GM19240 (cell line): Measurements from ENCODE around the gene TRANK1.
"Not testable (repeated sequence)": the region's sequence is repeated elsewhere in the genome, so short reads cannot be mapped to it uniquely, and the experiment has no call there.

Experiments used
- DNase-seq: peaks from one replicate; pipeline ENCODE4 v3.0.0; 2011; ENCODE audit warnings: low spot score; ENCODE audit not compliant: insufficient read length

TRANK1 gene

GRCh38 chr3:36944641-36945270, at the start of gene TRANK1:
Gene TRANK1 (minus strand): TSS chr3:36945054. CDS start chr3:36944809, 245 bp downstream.
- DNase-seq: peak; percentile 22

DNA sequence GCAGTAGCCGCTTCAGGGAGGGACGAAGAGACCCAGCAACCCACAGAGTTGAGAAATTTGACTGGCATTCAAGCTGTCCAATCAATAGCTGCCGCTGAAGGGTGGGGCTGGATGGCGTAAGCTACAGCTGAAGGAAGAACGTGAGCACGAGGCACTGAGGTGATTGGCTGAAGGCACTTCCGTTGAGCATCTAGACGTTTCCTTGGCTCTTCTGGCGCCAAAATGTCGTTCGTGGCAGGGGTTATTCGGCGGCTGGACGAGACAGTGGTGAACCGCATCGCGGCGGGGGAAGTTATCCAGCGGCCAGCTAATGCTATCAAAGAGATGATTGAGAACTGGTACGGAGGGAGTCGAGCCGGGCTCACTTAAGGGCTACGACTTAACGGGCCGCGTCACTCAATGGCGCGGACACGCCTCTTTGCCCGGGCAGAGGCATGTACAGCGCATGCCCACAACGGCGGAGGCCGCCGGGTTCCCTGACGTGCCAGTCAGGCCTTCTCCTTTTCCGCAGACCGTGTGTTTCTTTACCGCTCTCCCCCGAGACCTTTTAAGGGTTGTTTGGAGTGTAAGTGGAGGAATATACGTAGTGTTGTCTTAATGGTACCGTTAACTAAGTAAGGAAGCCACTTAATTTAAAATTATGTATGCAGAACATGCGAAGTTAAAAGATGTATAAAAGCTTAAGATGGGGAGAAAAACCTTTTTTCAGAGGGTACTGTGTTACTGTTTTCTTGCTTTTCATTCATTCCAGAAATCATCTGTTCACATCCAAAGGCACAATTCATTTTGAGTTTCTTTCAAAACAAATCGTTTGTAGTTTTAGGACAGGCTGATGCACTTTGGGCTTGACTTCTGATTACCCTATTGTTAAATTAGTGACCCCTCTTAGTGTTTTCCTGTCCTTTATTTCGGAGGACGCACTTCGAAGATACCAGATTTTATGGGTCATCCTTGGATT, 48.8 kb upstream of the TRANK1 start, which contains the start of gene MLH1:
TSS of gene MLH1 (plus strand) at position 193 of the 958 bp plus-strand sequence. CDS start at position 223, 30 bp downstream.
- peak; percentile 60 for DNase-seq

DNA sequence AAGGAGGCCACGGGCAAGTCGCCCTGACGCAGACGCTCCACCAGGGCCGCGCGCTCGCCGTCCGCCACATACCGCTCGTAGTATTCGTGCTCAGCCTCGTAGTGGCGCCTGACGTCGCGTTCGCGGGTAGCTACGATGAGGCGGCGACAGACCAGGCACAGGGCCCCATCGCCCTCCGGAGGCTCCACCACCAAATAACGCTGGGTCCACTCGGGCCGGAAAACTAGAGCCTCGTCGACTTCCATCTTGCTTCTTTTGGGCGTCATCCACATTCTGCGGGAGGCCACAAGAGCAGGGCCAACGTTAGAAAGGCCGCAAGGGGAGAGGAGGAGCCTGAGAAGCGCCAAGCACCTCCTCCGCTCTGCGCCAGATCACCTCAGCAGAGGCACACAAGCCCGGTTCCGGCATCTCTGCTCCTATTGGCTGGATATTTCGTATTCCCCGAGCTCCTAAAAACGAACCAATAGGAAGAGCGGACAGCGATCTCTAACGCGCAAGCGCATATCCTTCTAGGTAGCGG, 48.0 kb upstream of the TRANK1 start, which contains the start of gene EPM2AIP1:
TSS of gene EPM2AIP1 (minus strand) at position 326 of the 520 bp plus-strand sequence. CDS start at position 272, 54 bp downstream.
- DNase-seq: peak; percentile 76

- DNase-seq: no peak
Observed at GRCh38 chr3:36991923-36992805, 47.3 kb upstream of the TRANK1 start.

DNA sequence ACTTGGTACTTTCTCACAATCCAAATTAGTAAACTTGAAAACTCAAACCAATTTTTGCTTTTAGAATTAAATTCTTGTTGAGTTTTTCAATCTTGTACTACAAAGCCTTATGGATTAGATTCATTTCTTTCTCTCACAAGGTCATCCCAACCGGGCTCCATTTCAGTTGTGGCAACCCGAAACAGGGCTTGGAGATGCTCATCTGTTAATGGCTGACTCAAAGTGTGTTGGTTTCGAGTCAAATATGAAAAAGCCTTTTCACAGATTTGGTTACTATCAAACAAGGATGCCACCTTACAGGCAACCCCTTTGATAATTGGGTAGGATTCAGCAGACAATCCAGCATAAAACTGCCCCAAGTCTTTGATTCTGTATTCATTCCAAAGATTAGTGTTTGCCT, 46.3 kb upstream of the TRANK1 start:
- no peak for DNase-seq

DNA sequence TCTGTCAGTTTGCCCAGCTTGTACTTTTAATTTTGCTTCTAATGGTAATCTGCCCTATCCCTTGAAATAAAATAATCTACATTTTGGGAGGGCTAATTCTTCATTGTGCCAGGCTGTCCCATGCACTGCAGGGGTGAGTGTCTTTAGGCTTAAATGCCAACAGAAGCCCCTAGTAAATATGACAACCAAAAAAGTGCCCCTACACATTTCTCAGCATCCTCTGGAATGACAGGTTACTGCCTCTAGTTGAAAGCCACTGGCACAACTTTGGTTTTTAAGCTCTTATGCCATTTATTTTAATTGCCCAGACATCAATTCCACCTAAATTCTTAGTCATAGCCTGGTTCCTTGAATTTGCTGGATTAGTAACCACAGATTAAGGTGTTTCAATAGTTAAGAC, 44.7 kb upstream of the TRANK1 start:
- DNase-seq: no peak

DNA sequence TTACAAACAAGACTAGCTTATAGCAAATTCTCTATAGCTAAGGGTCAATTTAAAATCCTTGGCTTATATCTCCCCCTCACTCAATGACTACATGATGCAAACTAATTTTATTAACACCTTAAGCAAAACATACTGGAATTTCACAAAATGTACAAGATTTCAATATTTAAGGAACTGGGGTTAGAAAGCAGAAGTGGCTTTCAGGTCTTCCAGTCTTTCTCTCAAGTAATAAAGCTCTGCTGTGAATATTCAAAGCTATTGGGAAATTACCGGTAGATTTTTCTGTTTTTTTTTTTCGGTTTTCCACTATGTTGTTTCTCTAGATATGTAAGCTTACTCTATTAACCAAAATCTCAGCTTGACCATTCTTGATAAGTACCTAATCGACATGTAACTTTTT, 44.2 kb upstream of the TRANK1 start:
- no peak for DNase-seq

- no peak for DNase-seq
Observed at GRCh38 chr3:36988356-36988755, 43.5 kb upstream of the TRANK1 start.

- no peak for DNase-seq
Observed at GRCh38 chr3:36981006-36981405, 36.2 kb upstream of the TRANK1 start.

DNA sequence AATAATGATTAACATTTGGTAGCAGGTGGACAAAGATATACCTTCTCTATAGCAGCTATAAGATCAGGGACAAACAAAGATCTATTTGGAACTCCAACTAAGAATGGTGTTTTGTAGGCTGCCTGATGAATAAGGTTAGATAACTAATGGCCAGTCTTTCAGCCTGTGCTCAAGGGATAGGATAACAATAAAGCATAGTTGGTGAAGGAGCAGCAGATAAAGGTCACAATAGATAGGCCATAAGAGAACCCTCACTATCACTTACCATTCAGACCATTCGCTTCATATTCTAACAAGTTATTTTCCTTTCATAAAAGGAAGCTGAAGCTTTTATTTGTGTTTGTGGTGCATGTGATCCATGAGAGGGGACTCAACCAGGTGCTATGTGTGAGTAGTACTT, 28.3 kb upstream of the TRANK1 start:
- DNase-seq: no peak

DNA sequence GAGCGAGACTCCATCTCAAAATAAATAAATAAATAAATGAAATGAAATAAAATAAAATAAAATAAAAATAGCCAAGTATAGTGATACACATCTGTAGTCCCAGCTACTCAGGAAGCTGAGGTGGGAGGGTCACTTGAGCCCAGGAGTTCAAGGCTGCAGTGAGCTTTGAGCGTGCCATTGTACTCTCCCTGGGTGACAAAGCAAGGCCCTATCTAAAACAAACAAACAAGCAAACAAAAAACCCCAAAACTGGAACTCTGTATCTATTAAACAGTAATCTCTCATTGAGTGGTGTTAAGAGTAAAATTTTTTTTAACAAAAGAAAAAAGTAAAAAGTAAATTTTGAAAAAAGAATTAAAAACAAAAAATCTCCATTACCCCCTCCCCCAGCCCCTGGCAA, 27.3 kb upstream of the TRANK1 start:
- DNase-seq: no peak

DNA sequence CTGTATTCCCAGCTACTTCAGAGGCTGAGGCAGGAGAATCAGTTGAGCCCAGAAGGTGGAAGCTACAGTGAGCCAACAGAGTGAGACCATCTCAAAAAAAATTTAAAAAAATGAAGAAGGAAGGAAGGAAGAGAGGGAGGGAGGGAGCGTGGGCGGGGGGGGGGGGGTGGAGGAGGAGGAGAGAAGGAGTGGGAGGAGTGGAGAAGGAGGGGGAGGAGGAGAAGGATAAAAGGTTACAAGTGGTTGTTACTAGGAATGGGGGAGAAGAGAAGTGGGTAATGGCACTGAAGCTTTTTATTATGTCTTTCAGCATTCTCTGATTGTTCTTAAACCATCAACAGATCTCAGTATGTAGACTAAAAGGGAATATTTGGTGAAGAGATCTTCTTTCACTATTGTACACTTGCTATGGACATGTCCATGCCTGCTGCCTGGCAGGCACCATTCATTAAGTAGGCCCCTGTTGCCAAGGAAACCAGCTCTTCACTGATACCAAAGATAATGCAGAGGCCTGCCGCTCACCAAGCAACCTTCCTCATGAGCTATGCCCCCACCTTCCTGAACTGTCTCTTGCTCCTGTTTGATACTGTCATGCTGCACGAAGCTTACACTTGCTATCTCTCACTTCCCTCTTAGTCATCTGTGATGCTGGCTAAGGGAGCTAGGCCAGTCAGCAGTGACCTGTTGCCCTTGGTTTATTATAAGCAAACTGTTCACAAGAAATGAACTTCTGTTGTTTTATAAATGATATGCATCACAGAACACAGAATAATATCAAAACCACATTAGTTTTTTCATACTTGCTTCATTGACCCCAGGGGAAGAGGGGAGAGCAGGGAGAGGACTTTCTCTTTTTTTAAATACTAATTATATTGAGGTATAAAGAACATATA, 24.9 kb upstream of the TRANK1 start:
- DNase-seq: peak; percentile 61

- DNase-seq: no peak
Observed at GRCh38 chr3:36969085-36969484, 24.2 kb upstream of the TRANK1 start.

GRCh38 chr3:36965440-36965839, 20.6 kb upstream of the TRANK1 start:
- no peak for DNase-seq

- DNase-seq: no peak
Observed at GRCh38 chr3:36964817-36965216, 20.0 kb upstream of the TRANK1 start.

GRCh38 chr3:36964331-36964730, 19.5 kb upstream of the TRANK1 start:
- DNase-seq: no peak

- not testable (repeated sequence) for DNase-seq
Observed at GRCh38 chr3:36963008-36963407, 18.2 kb upstream of the TRANK1 start.

GRCh38 chr3:36960502-36960901, 15.6 kb upstream of the TRANK1 start:
- no peak for DNase-seq

DNA sequence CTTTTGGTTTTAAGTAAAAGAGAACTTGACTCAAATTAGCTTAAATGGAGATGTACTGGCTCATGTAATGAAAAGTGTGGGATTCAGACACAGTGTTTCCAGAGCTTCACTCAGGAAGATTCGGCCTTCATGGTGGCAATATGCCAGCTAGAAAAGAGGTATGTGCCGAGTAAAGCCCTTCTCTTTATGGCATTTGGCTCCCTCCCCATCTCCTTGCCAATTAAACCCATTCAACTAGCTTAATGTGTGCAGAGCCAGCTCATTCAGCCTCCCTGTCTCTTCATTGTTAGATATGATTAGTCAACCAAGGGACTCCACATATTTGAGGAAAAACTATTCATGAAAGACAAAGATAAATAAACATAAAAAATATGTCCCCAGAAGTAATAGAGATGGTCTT, 15.0 kb upstream of the TRANK1 start:
- no peak for DNase-seq
